GM12878 (cell line): ENCODE results near the gene BAX. TPM values are rescaled to one million over a fixed set of nuclear protein-coding genes. Genes with fewer than 3 reads are reported as not detected.

Source experiments
- ATAC-seq: fragments of 200-7000 bp; cut with Tn5 transposase; 3 replicates; pipeline ENCODE4 v1.9.1; 2020; ENCODE audit warnings: mild to moderate bottlenecking, moderate library complexity
- BruUV-seq: library from RNA; stranded (reverse); fragments of 400-500 nt; replicated peaks from 2 replicates; lab custom pipeline; 2021; lab: Mats Ljungman, UMichigan
- CTCF ChIA-PET: fragments of 300-600 bp; sonication (Branson Sonifier 250); formaldehyde crosslinking; extraction: SDS; loops from one replicate; lab custom pipeline; 2021; ENCODE audit warnings: inconsistent platforms; lab: Yijun Ruan, JAX
- POLR2A ChIA-PET: fragments of 350-600 bp; formaldehyde crosslinking; extraction: SDS; loops from one replicate; lab custom pipeline; 2021; ENCODE audit warnings: inconsistent platforms; lab: Charles Lee
- RAD21 ChIA-PET: fragments of 300-600 bp; sonication (Branson Sonifier 250); formaldehyde crosslinking; loops from one replicate; lab custom pipeline; 2023; ENCODE audit warnings: antibody characterized with exemption; ENCODE audit not compliant: unreplicated experiment; lab: Charles Lee
- SMC1A ChIA-PET: fragments of 300-600 bp; sonication (Branson Sonifier 250); formaldehyde crosslinking; loops from one replicate; lab custom pipeline; 2023; ENCODE audit not compliant: unreplicated experiment, uncharacterized antibody; lab: Charles Lee
- DNase-seq: peaks from one replicate; pipeline ENCODE4 v3.0.0-alpha.2; 2011; ENCODE audit warnings: low read depth, low spot score
- FAIRE-seq: peaks from 3 replicates; lab custom pipeline; 2011; peaks lifted over from hg19 to GRCh38; lab: Jason Lieb, UNC
- H2AFZ ChIP-seq: 2 replicates; pipeline ENCODE4 v1.6.0; 2011; ENCODE audit warnings: low read depth, low read length, control low read depth; ENCODE audit not compliant: control insufficient read depth
- H3K27ac ChIP-seq: 2 replicates; pipeline ENCODE4 v1.5.1; 2011; ENCODE audit warnings: control low read depth; ENCODE audit not compliant: control insufficient read depth, insufficient read depth
- H3K27me3 ChIP-seq, 2 experiments: replicated peaks in 1 of 2; 2 replicates each; pipeline versions ENCODE4 v1.6.0 to v1.6.1; 2011; ENCODE audit warnings: low read length in 1 of 2; ENCODE audit not compliant: control insufficient read depth in 2 of 2, insufficient read depth in 2 of 2
- H3K36me3 ChIP-seq, 2 experiments: 2 replicates each; pipeline ENCODE4 v1.5.1; 2011; ENCODE audit warnings: low read length in 1 of 2; ENCODE audit not compliant: control insufficient read depth in 2 of 2, insufficient read depth in 2 of 2
- H3K4me1 ChIP-seq: 2 replicates; pipeline ENCODE4 v1.6.1; 2011; ENCODE audit warnings: mild to moderate bottlenecking, low read length, moderate library complexity, mixed read lengths; ENCODE audit not compliant: control insufficient read depth, insufficient read depth
- H3K4me2 ChIP-seq: 2 replicates; pipeline ENCODE4 v1.6.0; 2011; ENCODE audit warnings: control low read depth; ENCODE audit not compliant: control insufficient read depth, insufficient read depth
- H3K4me3 ChIP-seq: fragments of 200-600 bp; sonication (generic); 2 replicates; pipeline ENCODE4 v1.5.1; 2016
- H3K79me2 ChIP-seq: 2 replicates; pipeline ENCODE4 v1.6.0; 2011; ENCODE audit warnings: low read length; ENCODE audit not compliant: control insufficient read depth, insufficient read depth
- H3K9ac ChIP-seq: 2 replicates; pipeline ENCODE4 v1.8.0; 2011; ENCODE audit warnings: low read length, control low read depth, mixed read lengths; ENCODE audit not compliant: control insufficient read depth, insufficient read depth
- H3K9me3 ChIP-seq: replicated peaks from 3 replicates; pipeline ENCODE4 v1.5.1; 2011; ENCODE audit warnings: mild to moderate bottlenecking, low read length; ENCODE audit not compliant: control insufficient read depth, insufficient read depth
- H4K20me1 ChIP-seq: 2 replicates; pipeline ENCODE4 v1.6.0; 2011; ENCODE audit not compliant: control insufficient read depth, insufficient read depth
- ATF7 ChIP-seq: fragments of 450-650 bp; IDR thresholded peaks from 2 replicates; pipeline ENCODE4 v1.6.1; 2016; ENCODE audit warnings: low read depth, mild to moderate bottlenecking
- BCL11A ChIP-seq: IDR thresholded peaks from 2 replicates; pipeline ENCODE4 v1.6.1; 2011; ENCODE audit warnings: low read depth, low read length
- CBX3 ChIP-seq: fragments of 200-600 bp; sonication (generic); IDR thresholded peaks from 2 replicates; pipeline ENCODE4 v1.6.1; 2016; ENCODE audit warnings: low read depth, borderline replicate concordance
- CREM ChIP-seq: IDR thresholded peaks from 2 replicates; pipeline ENCODE4 v1.6.1; 2014; ENCODE audit warnings: antibody characterized with exemption, low read depth
- EZH2 ChIP-seq: IDR thresholded peaks from 2 replicates; pipeline ENCODE4 v1.6.1; 2012; ENCODE audit warnings: low read depth, mild to moderate bottlenecking, control low read depth, inconsistent platforms, low read length, borderline replicate concordance; ENCODE audit not compliant: control insufficient read depth
- KAT2A ChIP-seq: conservative IDR thresholded peaks from 2 replicates; pipeline ENCODE4 v1.6.1; 2011; ENCODE audit warnings: low read depth, low read length; ENCODE audit not compliant: control insufficient read depth
- NFXL1 ChIP-seq: fragments of 450-650 bp; IDR thresholded peaks from 2 replicates; pipeline ENCODE4 v1.6.1; 2017; ENCODE audit warnings: antibody characterized with exemption, mild to moderate bottlenecking, borderline replicate concordance
- NFYB ChIP-seq: IDR thresholded peaks from 2 replicates; pipeline ENCODE4 v1.6.1; 2011; ENCODE audit warnings: low read depth, mild to moderate bottlenecking, low read length, improper control_type of control experiment, moderate library complexity; ENCODE audit not compliant: insufficient read depth
- NR2F1 ChIP-seq: fragments of 450-650 bp; conservative IDR thresholded peaks from 2 replicates; pipeline ENCODE4 v1.6.1; 2017; ENCODE audit warnings: mild to moderate bottlenecking
- SP1 ChIP-seq: IDR thresholded peaks from one replicate; pipeline ENCODE4 v1.6.1; 2011; ENCODE audit warnings: low read depth, low read length
- SPI1 ChIP-seq: IDR thresholded peaks from 2 replicates; pipeline ENCODE4 v1.6.1; 2011; ENCODE audit warnings: low read depth, mild to moderate bottlenecking, low read length, moderate library complexity, borderline replicate concordance; ENCODE audit not compliant: insufficient read depth
- SRF ChIP-seq, 2 experiments: IDR thresholded peaks; 2 replicates each; pipeline ENCODE4 v1.6.1; 2011; ENCODE audit warnings: low read depth in 2 of 2, low read length in 2 of 2, mild to moderate bottlenecking in 1 of 2, moderate library complexity in 1 of 2
- TARDBP ChIP-seq: IDR thresholded peaks from 2 replicates; pipeline ENCODE4 v1.6.1; 2016; ENCODE audit warnings: borderline replicate concordance
- TBL1XR1 ChIP-seq: IDR thresholded peaks from 2 replicates; pipeline ENCODE4 v1.6.1; 2012; ENCODE audit warnings: low read depth, low read length, improper control_type of control experiment
- whole genome bisulfite sequencing: methylation state at CpG from one replicate; pipeline ENCODE4 v1.1.6; 2016; ENCODE audit warnings: low lambda C conversion rate; ENCODE audit not compliant: insufficient replicate concordance, insufficient coverage; ENCODE audit errors: missing lambda C conversion rate; 5-methylcytosine and 5-hydroxymethylcytosine counted together
- in situ Hi-C: fragments of 300-500 bp; cut with MboI; formaldehyde crosslinking; loops from 9 replicates; pipeline ENCODE4 v1.14.3; 2018; ENCODE audit warnings: mixed read lengths
- intact Hi-C: fragments of 100-400 bp; cut with micrococcal nuclease; formaldehyde crosslinking; loops from one replicate; pipeline ENCODE4 v1.14.2; 2022; ENCODE audit not compliant: unreplicated experiment
- polyA plus RNA-seq, 11 experiments: library from polyadenylated mRNA; depleted of rRNA in 4 of 11; unstranded in 6 of 11; stranded (reverse) in 5 of 11; fragments of >200 nt; fragmentation: Nextera tagmentation in 4 of 11; fragmentation: Illumina TruSeq in 1 of 11; extraction: Ambion mirVana in 4 of 11; extraction: Trizol in 1 of 11; gene quantifications; 1 replicate in 1 of 11; 2 replicates in 10 of 11; pipeline versions ENCODE4 v1.2.1 to v1.2.3, GENCODE V29; 2011 to 2016; ENCODE audit warnings: inconsistent platforms in 2 of 11, missing spikeins in 2 of 11, low read depth in 1 of 11
- total RNA-seq, 4 experiments: library from RNA; depleted of rRNA in 3 of 4; stranded (reverse); fragments of >200 nt in 3 of 4; fragmentation: Illumina TruSeq in 1 of 4; extraction: Trizol in 1 of 4; gene quantifications; 2 replicates each; pipeline versions ENCODE4 v1.2.1 to v1.2.3, GENCODE V29; 2013 to 2021
- TF ChIP-seq, protein P1 (sequence below): fragments of 450-650 bp; IDR thresholded peaks from 2 replicates; pipeline ENCODE4 v1.6.1; 2018; ENCODE audit warnings: borderline replicate concordance, mild to moderate bottlenecking; ENCODE audit not compliant: partially characterized antibody
- TF ChIP-seq, protein P2 (sequence below): IDR thresholded peaks from 2 replicates; pipeline ENCODE4 v1.6.1; 2012; ENCODE audit warnings: mild to moderate bottlenecking, low read depth, low read length
- TF ChIP-seq, protein P3 (sequence below): fragments of 450-650 bp; IDR thresholded peaks from 2 replicates; pipeline ENCODE4 v1.6.1; 2017; ENCODE audit warnings: borderline replicate concordance

The BAX gene
- total and polyA plus RNA-seq, 10 of the 15 experiments (the other 5 are each of a cell fraction or from before 2014, with no cell fraction given) = 7.2 to 221 (median 137) TPM

DNA sequence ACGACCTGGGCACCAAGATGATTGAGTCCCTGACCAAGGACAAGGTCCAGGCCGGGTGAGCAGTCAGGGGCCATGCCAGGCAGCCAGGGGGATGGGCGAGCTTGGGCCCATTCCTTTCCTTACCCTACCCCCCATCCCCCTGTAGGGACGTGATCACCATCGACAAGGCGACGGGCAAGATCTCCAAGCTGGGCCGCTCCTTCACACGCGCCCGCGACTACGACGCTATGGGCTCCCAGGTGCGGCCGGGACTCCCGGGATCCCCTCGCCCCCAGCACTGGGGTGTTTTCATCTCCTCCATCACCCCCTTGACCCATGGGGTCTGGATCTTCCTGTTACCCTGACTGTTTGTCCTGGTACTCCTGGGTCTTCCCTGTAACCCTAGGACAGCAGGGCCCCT is 55.2 kb downstream of the BAX start (continued):
- TF ChIP-seq KAT2A = no peak
- TF ChIP-seq TARDBP = no peak

DNA sequence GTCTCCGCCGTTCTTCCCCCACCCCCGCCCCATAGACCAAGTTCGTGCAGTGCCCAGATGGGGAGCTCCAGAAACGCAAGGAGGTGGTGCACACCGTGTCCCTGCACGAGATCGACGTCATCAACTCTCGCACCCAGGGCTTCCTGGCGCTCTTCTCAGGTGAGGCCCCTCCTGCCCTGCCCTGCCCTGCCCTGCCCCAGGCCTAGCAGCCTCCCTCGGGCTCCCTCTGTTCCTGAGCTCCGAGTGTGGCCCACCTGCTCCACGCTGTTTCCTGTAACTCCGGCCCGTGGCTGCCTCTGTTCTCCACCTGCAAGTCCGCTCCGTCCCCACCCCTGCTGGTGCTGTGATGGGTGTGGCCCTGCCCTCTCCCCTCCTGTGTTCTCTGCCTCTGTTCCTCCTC is 55.8 kb downstream of the BAX start:
- H2AFZ ChIP-seq = no peak overlapping the region
- DNase-seq (no peak), ATAC-seq (no peak), FAIRE-seq (no peak)
- H3K4me1 ChIP-seq = no peaks in the 10 kb centered on the region
- no peak overlapping the region for H3K4me2 ChIP-seq
- BruUV-seq = no TSS peak
- H3K27ac ChIP-seq = no peak overlapping the region
- ChIA-PET SMC1A (no interaction called here), CTCF (no interaction called here), POLR2A (no interaction called here), RAD21 (no interaction called here)
- no peaks in the 10 kb centered on the region for H4K20me1 ChIP-seq
- no peaks in the 10 kb centered on the region for H3K79me2 ChIP-seq
- no peak for TF ChIP-seq SP1
- no peak for TF ChIP-seq NFXL1
- no peak for TF ChIP-seq BCL11A
- TF ChIP-seq ATF7 = no peak
- TF ChIP-seq SRF (IDR thresholded peaks at IDR 0.05; ENCODE audit: low read depth in 2 of 2, low read length in 2 of 2) = no peak
- no peak for TF ChIP-seq NR2F1
- no peak for TF ChIP-seq CREM
- TF ChIP-seq, protein P1, sequence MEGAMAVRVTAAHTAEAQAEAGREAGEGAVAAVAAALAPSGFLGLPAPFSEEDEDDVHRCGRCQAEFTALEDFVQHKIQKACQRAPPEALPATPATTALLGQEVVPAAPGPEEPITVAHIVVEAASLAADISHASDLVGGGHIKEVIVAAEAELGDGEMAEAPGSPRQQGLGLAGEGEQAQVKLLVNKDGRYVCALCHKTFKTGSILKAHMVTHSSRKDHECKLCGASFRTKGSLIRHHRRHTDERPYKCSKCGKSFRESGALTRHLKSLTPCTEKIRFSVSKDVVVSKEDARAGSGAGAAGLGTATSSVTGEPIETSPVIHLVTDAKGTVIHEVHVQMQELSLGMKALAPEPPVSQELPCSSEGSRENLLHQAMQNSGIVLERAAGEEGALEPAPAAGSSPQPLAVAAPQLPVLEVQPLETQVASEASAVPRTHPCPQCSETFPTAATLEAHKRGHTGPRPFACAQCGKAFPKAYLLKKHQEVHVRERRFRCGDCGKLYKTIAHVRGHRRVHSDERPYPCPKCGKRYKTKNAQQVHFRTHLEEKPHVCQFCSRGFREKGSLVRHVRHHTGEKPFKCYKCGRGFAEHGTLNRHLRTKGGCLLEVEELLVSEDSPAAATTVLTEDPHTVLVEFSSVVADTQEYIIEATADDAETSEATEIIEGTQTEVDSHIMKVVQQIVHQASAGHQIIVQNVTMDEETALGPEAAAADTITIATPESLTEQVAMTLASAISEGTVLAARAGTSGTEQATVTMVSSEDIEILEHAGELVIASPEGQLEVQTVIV = no peak
- no peak for TF ChIP-seq TBL1XR1
- TF ChIP-seq NFYB = no peak
- TF ChIP-seq, protein P2, sequence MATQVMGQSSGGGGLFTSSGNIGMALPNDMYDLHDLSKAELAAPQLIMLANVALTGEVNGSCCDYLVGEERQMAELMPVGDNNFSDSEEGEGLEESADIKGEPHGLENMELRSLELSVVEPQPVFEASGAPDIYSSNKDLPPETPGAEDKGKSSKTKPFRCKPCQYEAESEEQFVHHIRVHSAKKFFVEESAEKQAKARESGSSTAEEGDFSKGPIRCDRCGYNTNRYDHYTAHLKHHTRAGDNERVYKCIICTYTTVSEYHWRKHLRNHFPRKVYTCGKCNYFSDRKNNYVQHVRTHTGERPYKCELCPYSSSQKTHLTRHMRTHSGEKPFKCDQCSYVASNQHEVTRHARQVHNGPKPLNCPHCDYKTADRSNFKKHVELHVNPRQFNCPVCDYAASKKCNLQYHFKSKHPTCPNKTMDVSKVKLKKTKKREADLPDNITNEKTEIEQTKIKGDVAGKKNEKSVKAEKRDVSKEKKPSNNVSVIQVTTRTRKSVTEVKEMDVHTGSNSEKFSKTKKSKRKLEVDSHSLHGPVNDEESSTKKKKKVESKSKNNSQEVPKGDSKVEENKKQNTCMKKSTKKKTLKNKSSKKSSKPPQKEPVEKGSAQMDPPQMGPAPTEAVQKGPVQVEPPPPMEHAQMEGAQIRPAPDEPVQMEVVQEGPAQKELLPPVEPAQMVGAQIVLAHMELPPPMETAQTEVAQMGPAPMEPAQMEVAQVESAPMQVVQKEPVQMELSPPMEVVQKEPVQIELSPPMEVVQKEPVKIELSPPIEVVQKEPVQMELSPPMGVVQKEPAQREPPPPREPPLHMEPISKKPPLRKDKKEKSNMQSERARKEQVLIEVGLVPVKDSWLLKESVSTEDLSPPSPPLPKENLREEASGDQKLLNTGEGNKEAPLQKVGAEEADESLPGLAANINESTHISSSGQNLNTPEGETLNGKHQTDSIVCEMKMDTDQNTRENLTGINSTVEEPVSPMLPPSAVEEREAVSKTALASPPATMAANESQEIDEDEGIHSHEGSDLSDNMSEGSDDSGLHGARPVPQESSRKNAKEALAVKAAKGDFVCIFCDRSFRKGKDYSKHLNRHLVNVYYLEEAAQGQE = no peak
- TF ChIP-seq CBX3 = no peak
- TF ChIP-seq EZH2 = no peak
- no peak for TF ChIP-seq SPI1
- TF ChIP-seq, protein P3, sequence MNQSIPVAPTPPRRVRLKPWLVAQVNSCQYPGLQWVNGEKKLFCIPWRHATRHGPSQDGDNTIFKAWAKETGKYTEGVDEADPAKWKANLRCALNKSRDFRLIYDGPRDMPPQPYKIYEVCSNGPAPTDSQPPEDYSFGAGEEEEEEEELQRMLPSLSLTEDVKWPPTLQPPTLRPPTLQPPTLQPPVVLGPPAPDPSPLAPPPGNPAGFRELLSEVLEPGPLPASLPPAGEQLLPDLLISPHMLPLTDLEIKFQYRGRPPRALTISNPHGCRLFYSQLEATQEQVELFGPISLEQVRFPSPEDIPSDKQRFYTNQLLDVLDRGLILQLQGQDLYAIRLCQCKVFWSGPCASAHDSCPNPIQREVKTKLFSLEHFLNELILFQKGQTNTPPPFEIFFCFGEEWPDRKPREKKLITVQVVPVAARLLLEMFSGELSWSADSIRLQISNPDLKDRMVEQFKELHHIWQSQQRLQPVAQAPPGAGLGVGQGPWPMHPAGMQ = no peak
- no peaks in the 10 kb centered on the region for H3K27me3 ChIP-seq
- no peak overlapping the region for H3K4me3 ChIP-seq
- H3K9me3 ChIP-seq = no peaks in the 10 kb centered on the region
- in situ Hi-C loops (no loop called here), intact Hi-C loops (no loop called here)
- WGBS = 87% methylated on average over 18 of the region's 18 CpGs
- peaks cover 14 to 25% of the 10 kb centered on the region in 2 experiments for H3K36me3 ChIP-seq
- H3K9ac ChIP-seq = no peak overlapping the region
